Activated CD4-positive, alpha-beta T cell treated with anti-CD3 and anti-CD28 coated beads for 24 hours (primary cell): ENCODE measurements around the gene TPRG1L.
"Not testable (repeated sequence)": the region's sequence is repeated elsewhere in the genome, so short reads cannot be mapped to it uniquely, and the experiment has no call there.

Source experiments
- DNase-seq, 2 donors: peaks; one replicate each; pipeline ENCODE4 v3.0.0-alpha.2; 2020; ENCODE audit warnings: low read depth in 2 of 2

TPRG1L gene

DNA sequence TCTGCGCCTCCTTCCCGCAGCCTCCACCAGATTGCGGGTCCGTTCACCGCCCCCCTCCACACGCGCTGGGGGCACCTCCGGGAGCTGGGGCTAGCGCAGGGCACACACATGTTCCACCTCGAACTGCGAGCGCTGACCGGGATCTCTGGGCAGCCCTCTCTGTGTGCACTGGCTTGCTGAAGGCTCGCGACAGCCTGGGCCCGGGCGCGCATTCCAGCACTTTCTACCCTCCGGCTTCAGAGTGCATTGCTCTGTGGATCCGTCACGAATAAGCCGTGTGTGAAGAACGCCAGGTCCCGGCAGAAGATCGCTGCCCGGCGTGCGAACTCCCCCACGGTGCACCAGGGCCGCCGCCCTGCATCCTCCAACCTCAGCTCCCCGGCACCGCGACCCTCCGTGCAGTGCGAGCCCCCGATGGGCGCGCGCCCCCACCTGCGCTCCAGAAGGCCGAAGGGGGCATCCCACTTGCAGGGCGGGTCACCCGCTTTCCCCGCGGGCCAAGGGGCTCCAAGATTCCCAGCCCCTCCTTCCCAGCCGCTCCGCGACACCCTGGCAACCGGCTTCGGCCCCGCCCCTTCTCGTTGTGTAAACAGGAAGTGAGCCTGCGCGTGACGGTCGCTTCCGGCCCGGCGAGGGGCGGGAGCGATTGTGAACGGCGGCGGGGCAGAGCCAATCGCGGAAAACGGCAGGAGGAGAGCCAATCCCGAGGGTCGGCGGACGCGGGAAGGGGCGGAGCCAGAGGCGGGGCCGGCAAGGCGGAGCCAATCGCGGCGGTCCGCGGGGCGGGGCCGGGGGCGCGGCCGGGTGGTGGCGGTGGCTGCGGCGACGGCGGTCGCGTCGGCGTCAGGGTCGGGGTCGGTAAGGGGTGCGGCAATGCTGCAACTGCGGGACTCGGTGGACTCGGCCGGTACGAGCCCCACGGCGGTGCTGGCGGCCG is at the start of gene TPRG1L:
Gene TPRG1L (plus strand): TSS at position 816 of the 937 bp plus-strand sequence. CDS start 58 bp downstream, at position 874.
- DNase-seq, result peak; percentile 95 to 96

DNA sequence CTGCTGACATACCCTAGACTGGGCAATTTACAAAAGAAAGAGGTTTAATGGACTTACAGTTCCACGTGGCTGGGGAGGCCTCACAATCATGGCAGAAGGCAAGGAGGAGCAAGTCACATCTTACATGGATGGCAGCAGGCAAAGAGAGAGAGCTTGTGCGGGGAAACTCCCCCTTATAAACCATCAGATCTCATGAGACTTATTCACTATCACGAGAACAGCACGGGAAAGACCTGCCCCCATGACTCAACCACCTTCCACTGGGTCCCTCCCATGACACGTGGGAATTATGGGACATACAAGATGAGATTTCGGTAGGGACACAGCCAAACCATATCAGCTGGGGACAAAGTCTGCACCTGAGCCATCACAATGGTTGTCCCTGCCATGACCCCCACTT is 49.3 kb upstream of the TPRG1L start:
- not testable (repeated sequence) for DNase-seq

- no peak for DNase-seq
These were observed 48.8 kb upstream of the TPRG1L start for GRCh38 chr1:3575993-3576392.

- no peak for DNase-seq
These were observed 47.5 kb upstream of the TPRG1L start for GRCh38 chr1:3577300-3577699.

GRCh38 chr1:3577711-3578432 is 46.9 kb upstream of the TPRG1L start:
- no peak for DNase-seq

GRCh38 chr1:3578433-3578805 is 46.4 kb upstream of the TPRG1L start:
- DNase-seq, result no peak

GRCh38 chr1:3578906-3579305 is 45.9 kb upstream of the TPRG1L start:
- DNase-seq, result no peak

- DNase-seq, result no peak
These were observed 45.2 kb upstream of the TPRG1L start for GRCh38 chr1:3579626-3580025.

DNA sequence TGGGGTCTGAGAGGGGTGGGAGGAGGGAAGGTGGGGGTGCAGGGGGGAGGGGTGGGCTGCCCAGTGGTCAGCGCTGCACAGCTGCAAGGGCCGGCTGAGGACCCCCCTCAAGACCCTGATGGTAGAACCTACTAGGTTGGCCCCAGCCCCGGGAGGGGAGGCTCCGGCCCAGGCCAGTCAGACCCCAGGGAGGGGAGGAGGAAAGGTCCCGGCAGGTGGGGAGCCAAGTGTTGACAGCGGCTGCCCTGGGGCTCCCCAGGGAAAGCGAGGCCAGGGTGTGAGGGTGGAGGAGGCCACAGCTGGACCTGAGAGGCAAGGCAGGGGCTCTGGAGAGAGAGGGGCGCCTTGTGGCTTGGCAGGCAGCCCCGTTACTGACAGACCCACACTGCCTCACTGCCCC is 44.6 kb upstream of the TPRG1L start:
- DNase-seq, result no peak

GRCh38 chr1:3581296-3582036 is 43.3 kb upstream of the TPRG1L start:
- DNase-seq, result no peak

- not testable (repeated sequence) for DNase-seq
These were observed 41.1 kb upstream of the TPRG1L start for GRCh38 chr1:3583751-3584150.

DNA sequence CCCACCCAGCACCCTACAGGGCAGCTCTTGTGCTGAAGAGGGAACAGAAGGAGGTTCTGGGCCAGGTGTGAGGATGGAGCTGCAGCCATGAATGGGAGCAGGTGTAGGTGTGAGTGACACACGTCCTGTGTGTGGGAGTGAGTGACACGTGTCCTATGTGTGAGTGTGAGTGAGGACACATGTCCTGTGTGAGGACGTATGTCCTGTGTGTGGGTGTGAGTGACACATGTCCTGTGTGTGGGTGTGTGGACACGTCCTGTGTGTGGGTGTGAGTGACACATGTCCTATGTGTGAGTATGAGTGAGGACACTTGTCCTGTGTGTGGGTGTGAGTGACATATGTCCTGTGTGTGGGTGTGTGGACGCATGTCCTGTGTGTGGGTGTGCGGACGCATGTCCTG is 39.9 kb upstream of the TPRG1L start:
- no peak for DNase-seq

GRCh38 chr1:3585353-3585868 is 39.4 kb upstream of the TPRG1L start:
- DNase-seq, result not testable (repeated sequence)

DNA sequence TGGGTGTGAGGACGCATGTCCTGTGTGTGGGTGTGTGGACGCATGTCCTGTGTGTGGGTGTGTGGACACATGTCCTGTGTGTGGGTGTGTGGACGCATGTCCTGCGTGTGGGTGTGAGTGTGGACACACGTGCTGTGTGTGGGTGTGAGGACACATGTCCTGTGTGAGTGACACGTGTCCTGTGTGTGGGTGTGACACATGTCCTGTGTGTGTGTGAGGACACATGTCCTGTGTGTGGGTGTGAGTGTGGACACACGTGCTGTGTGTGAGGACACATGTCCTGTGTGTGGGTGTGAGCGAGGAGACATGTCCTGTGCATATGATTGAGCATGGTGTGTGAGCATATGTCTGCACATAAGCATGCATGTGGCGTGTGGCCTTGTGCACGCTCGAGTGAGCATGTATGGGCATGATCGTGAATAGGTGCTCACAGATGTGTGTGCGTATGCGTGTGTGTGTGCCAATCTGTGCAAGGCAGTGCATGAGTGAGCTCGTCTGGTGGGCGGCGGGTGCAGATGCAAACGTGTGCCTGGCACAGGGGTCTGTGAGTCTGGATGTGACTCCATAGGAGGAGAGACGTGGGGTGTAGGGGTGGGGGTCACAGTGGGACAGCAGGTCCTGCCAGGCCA is 38.8 kb upstream of the TPRG1L start:
- DNase-seq, result no peak

DNA sequence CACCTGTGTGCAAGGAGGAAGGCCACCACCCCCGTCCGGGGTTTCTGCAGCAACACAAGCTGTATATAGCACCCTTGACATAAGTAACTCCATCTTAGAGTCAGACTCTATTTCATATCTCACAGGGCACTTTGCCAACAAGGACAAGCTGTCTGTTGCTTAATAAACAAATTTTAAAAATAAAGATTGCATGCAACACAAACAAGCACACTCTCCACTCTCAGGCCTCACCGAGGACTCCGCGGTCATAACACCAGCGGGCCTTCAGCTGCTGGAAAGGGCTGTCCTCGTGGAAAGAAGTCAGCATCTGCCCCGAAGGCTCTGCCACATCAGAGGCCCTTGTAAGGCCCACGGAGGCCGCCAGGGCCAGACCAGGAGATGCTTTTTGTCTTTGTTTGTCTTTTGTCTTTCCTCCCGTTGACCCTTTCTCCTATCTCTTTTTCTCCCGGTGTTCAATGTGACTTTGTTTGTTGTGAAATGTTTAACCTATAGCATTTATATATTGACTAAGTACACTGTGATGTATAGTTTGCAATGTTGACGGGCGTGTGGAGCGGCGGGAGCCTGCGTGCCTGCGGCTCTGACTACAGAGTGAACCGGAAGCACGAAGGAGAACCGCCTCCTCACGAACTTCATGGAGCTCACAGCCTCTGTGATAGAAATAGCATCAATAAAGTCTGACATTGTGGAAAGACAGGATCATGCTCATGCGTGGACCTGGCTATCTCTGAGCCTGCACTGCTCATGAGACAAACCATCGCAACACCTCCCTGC is 37.6 kb upstream of the TPRG1L start:
- DNase-seq, result no peak

DNA sequence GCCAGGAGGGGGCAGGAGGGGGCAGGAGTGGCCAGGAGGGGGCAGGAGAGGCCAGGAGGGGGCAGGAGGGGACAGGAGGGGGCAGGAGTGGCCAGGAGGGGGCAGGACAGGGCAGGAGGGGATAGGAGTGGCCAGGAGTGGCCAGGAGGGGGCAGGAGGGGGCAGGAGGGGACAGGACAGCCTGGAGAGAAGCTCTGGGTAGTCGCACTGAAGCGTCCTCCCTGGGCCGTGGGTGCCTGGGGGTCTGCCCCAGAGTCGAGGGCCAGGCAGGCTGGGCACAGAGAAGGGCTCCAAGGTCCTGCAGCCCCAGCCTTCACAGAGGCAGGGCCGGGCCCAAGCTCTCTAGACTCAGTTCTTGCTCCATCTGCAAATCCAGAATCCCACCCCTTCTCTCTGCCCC is 36.4 kb upstream of the TPRG1L start:
- DNase-seq, result no peak

DNA sequence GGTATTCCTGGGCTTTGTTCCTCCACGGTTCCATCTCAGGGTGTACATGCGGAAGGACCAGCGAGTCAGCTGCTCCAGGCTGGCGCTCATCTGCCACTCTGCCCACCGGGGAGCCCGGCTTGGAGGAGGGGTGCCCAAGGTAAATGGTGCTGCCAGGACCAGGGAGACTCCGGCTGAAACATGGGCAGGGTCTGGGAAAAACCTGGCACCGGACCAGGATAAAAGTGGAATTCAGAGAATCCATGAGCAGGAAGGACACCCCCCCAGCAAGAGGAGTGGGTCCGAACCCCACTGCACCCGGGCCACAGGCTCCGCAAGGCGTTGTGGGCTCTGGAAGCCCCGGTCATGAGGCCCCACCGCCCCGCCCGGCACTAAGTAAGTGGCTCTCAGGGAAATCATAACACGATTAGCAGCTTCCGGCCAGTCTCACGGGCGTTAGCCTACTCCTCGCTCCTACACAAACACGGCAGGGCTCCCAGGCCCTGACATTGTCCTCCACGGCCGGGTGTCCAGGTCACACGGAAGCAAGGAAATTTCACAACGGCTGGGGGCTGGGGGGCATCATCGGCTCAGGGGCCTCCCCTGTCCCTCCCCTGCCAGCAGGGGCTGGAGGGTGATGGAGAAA is 34.6 kb upstream of the TPRG1L start:
- DNase-seq, result no peak

GRCh38 chr1:3590951-3591865 is 33.6 kb upstream of the TPRG1L start:
- no peak for DNase-seq

GRCh38 chr1:3593334-3593733 is 31.5 kb upstream of the TPRG1L start:
- DNase-seq, result no peak
